Caco-2 (cell line): ENCODE results near the gene BICD1. TPM values are rescaled to one million over a fixed set of nuclear protein-coding genes. Genes with fewer than 3 reads are reported as not detected.
"Not testable (repeated sequence)": the region's sequence is repeated elsewhere in the genome, so short reads cannot be mapped to it uniquely, and the experiment has no call there.

Source experiments
- BruUV-seq: library from RNA; stranded (reverse); fragments of 400-500 nt; replicated peaks from 2 replicates; lab custom pipeline; 2021; lab: Mats Ljungman, UMichigan
- CTCF ChIA-PET: fragments of 300-600 bp; sonication (Branson Sonifier 250); formaldehyde crosslinking; loops from one replicate; lab custom pipeline; 2022; ENCODE audit warnings: antibody characterized with exemption; lab: Charles Lee
- POLR2A ChIA-PET: fragments of 300-600 bp; sonication (Branson Sonifier 250); formaldehyde crosslinking; loops from one replicate; lab custom pipeline; 2022; ENCODE audit warnings: antibody characterized with exemption; lab: Charles Lee
- DNase-seq, 2 experiments: peaks; one replicate each; pipeline versions ENCODE4 v3.0.0 to v3.0.0-alpha.2; 2020 to 2022
- H3K27me3 ChIP-seq: replicated peaks from 2 replicates; pipeline ENCODE4 v1.6.0; 2011; ENCODE audit warnings: low read length; ENCODE audit not compliant: control insufficient read depth, insufficient read depth
- H3K36me3 ChIP-seq: 2 replicates; pipeline ENCODE4 v1.5.1; 2011; ENCODE audit warnings: low read length; ENCODE audit not compliant: control insufficient read depth, insufficient read depth
- H3K4me1 ChIP-seq: fragments of 250-450 bp; sonication (Bioruptor Pico); 2 replicates; pipeline ENCODE4 v1.5.1; 2020; ENCODE audit warnings: mild to moderate bottlenecking
- H3K4me3 ChIP-seq: 2 replicates; pipeline ENCODE4 v1.5.1; 2011; ENCODE audit warnings: low read depth, mild to moderate bottlenecking, control low read depth, low read length
- H3K9me3 ChIP-seq: fragments of 250-450 bp; sonication (Bioruptor Pico); 2 replicates; pipeline ENCODE4 v1.5.1; 2020; ENCODE audit warnings: mild to moderate bottlenecking, moderate library complexity
- H3K27ac Mint-ChIP-seq: one replicate; pipeline ENCODE4 v1.8.0; 2022; ENCODE audit warnings: mixed read lengths; ENCODE audit not compliant: unreplicated experiment
- H3K27me3 Mint-ChIP-seq: one replicate; pipeline ENCODE4 v1.8.0; 2022; ENCODE audit warnings: mixed read lengths; ENCODE audit not compliant: insufficient read depth, unreplicated experiment
- H3K36me3 Mint-ChIP-seq: one replicate; pipeline ENCODE4 v1.8.0; 2022; ENCODE audit warnings: mild to moderate bottlenecking, mixed read lengths; ENCODE audit not compliant: insufficient read depth, unreplicated experiment
- H3K4me1 Mint-ChIP-seq: one replicate; pipeline ENCODE4 v1.8.0; 2022; ENCODE audit warnings: low read depth, mixed read lengths; ENCODE audit not compliant: unreplicated experiment
- H3K4me3 Mint-ChIP-seq: one replicate; pipeline ENCODE4 v1.8.0; 2022; ENCODE audit warnings: mild to moderate bottlenecking, moderate library complexity, mixed read lengths; ENCODE audit not compliant: unreplicated experiment
- H3K9me3 Mint-ChIP-seq: one replicate; pipeline ENCODE4 v1.8.0; 2022; ENCODE audit warnings: mixed read lengths; ENCODE audit not compliant: unreplicated experiment
- CTCF ChIP-seq, 2 experiments: fragments of 200-600 bp in 1 of 2; IDR thresholded peaks; 1 replicate in 1 of 2; 2 replicates in 1 of 2; pipeline versions ENCODE4 v1.5.1 to v1.8.0; 2011 to 2022; ENCODE audit warnings: antibody characterized with exemption in 1 of 2, control low read depth in 1 of 2, inconsistent platforms in 1 of 2, low read depth in 1 of 2, low read length in 1 of 2, mild to moderate bottlenecking in 1 of 2, moderate library complexity in 1 of 2; ENCODE audit not compliant: insufficient read depth in 1 of 2, severe bottlenecking in 1 of 2, unreplicated experiment in 1 of 2
- intact Hi-C: fragments of 100-400 bp; cut with micrococcal nuclease; formaldehyde crosslinking; loops from one replicate; pipeline ENCODE4 v1.10.0; 2022; ENCODE audit not compliant: unreplicated experiment
- total RNA-seq: library from RNA; stranded (reverse); gene quantifications from 2 replicates; pipeline ENCODE4 v1.2.3, GENCODE V29; 2022

Gene BICD1
- total RNA-seq, 1 experiment from 2014 or later = 36.2 TPM

DNA sequence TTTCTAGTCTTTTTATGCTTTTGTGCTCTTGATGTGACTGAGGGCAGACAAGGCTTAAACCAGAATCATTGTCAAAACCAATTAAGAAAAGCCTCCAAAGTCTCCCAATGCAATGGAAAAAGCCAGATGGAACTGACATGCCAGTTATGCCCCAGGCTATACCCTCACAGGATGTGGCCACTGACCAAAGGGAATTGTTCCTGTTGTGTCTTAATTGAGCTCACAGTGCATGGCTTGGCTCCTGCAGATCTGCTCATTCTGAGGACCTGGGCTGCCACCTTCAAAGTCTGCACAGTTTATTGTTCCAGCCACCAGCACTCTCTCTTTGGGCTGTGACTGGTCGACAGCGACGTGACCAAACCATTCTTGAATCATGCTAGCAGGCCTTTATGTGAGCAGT, 17.1 kb upstream of the BICD1 start:
- H3K4me1 Mint-ChIP-seq = no peaks in the 10 kb centered on the region
- H3K9me3 Mint-ChIP-seq = no peaks in the 10 kb centered on the region
- H3K27me3 Mint-ChIP-seq = no peaks in the 10 kb centered on the region
- no TSS peak for BruUV-seq
- Histone ChIP-seq H3K36me3 (no peaks in the 10 kb centered on the region), H3K4me3 (no peak overlapping the region), H3K27me3 (no peaks in the 10 kb centered on the region), H3K9me3 (peaks cover 2% of the 10 kb centered on the region; the same call in 1 of the 2 replicates), H3K4me1 (no peaks in the 10 kb centered on the region)
- DNase-seq = no peak
- CTCF ChIA-PET = no interaction called here
- no peak overlapping the region for H3K27ac Mint-ChIP-seq
- no peak for TF ChIP-seq CTCF (IDR thresholded peaks at IDR 0.05; ENCODE audit: insufficient read depth in 1 of 2, low read depth in 1 of 2, low read length in 1 of 2, severe bottlenecking in 1 of 2, unreplicated experiment in 1 of 2)
- POLR2A ChIA-PET = no interaction called here
- no peak overlapping the region for H3K4me3 Mint-ChIP-seq
- intact Hi-C loops = no loop called here
- no peaks in the 10 kb centered on the region for H3K36me3 Mint-ChIP-seq

GRCh38 chr12:32091696-32092095, 15.0 kb upstream of the BICD1 start:
- Mint-ChIP-seq H3K27ac (no peak overlapping the region), H3K9me3 (no peaks in the 10 kb centered on the region), H3K4me3 (no peak overlapping the region), H3K27me3 (no peaks in the 10 kb centered on the region), H3K4me1 (no peaks in the 10 kb centered on the region), H3K36me3 (no peaks in the 10 kb centered on the region)
- CTCF ChIA-PET = no interaction called here
- H3K4me3 ChIP-seq = no peak overlapping the region
- H3K27me3 ChIP-seq = no peaks in the 10 kb centered on the region
- TF ChIP-seq CTCF (IDR thresholded peaks at IDR 0.05; ENCODE audit: insufficient read depth in 1 of 2, low read depth in 1 of 2, low read length in 1 of 2, severe bottlenecking in 1 of 2, unreplicated experiment in 1 of 2) = no peak
- intact Hi-C loops = no loop called here
- no peaks in the 10 kb centered on the region for H3K36me3 ChIP-seq
- H3K9me3 ChIP-seq = peaks cover 2% of the 10 kb centered on the region; the same call in 1 of the 2 replicates
- DNase-seq = no peak
- H3K4me1 ChIP-seq = no peaks in the 10 kb centered on the region
- POLR2A ChIA-PET = interaction anchor here (0.7 kb wide), 1 partner anchor 15 kb away, joined by 3 read pairs; no protein-coding TSS in a partner anchor
- BruUV-seq = no TSS peak

DNA sequence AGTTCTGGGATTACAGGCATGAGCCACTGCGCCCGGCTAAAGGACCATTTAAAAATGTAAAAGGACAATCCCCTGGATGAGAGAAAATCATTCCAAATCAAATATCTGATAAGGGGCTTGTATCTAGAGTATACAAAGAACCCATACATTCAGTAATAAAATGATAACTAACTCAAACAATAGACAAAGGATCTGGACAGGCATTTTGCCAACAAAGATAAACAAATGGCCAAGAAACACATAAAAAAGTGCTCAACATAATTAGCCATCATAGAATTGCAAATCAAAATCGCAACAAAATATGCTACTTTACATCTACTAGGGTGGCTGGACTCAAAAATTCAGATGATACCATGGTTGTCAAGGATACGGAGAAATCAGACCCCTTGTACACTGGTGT, 8.5 kb upstream of the BICD1 start:
- H3K36me3 Mint-ChIP-seq = no peaks in the 10 kb centered on the region
- DNase-seq = no peak
- H3K27me3 ChIP-seq = no peaks in the 10 kb centered on the region
- ChIA-PET POLR2A (no interaction called here), CTCF (no interaction called here)
- BruUV-seq = no TSS peak
- peaks cover 3% of the 10 kb centered on the region; the same call in 1 of the 2 replicates for H3K4me1 ChIP-seq
- no peaks in the 10 kb centered on the region for H3K27me3 Mint-ChIP-seq
- TF ChIP-seq CTCF (IDR thresholded peaks at IDR 0.05; ENCODE audit: insufficient read depth in 1 of 2, low read depth in 1 of 2, low read length in 1 of 2, severe bottlenecking in 1 of 2, unreplicated experiment in 1 of 2) = no peak
- no peak overlapping the region for H3K27ac Mint-ChIP-seq
- H3K9me3 ChIP-seq = peaks cover 2% of the 10 kb centered on the region; the same call in 1 of the 2 replicates
- no peaks in the 10 kb centered on the region for H3K4me1 Mint-ChIP-seq
- no peak overlapping the region for H3K4me3 ChIP-seq
- H3K4me3 Mint-ChIP-seq = no peak overlapping the region
- H3K36me3 ChIP-seq = no peaks in the 10 kb centered on the region
- intact Hi-C loops = no loop called here
- no peaks in the 10 kb centered on the region for H3K9me3 Mint-ChIP-seq

GRCh38 chr12:32099275-32099674, 7.4 kb upstream of the BICD1 start:
- H3K36me3 ChIP-seq, H3K9me3 ChIP-seq, H3K4me3 Mint-ChIP-seq, H3K9me3 Mint-ChIP-seq, H3K36me3 Mint-ChIP-seq, CTCF ChIA-PET, BruUV-seq, DNase-seq, H3K4me1 ChIP-seq, H3K4me3 ChIP-seq, H3K27ac Mint-ChIP-seq, H3K4me1 Mint-ChIP-seq, H3K27me3 ChIP-seq, intact Hi-C loops, H3K27me3 Mint-ChIP-seq, POLR2A ChIA-PET: not testable (repeated sequence)
